ENCODE data around the gene ERFL. TPM values are rescaled to one million over a fixed set of nuclear protein-coding genes. Genes with fewer than 3 reads are reported as not detected.
"Not testable (repeated sequence)": the region's sequence is repeated elsewhere in the genome, so short reads cannot be mapped to it uniquely, and the experiment has no call there.

The ERFL gene
- total RNA-seq, 2 experiments from 2014 or later = 7.7 to 8.9 TPM

GRCh38 chr19:41940731-41941409 lies 12.6 kb upstream of the ERFL start:
- Histone ChIP-seq H3K4me3 (ENCODE audit: low read length) (peak overlapping the region; percentile 59), H3K4me1 (ENCODE audit: insufficient read depth, low read length) (peaks cover 49% of the 10 kb centered on the region), H3K9me3 (ENCODE audit: control insufficient read depth in 1 of 2, insufficient read depth in 1 of 2, low read length in 2 of 2) (no peaks in the 10 kb centered on the region), H3K27ac (ENCODE audit: low read depth in 1 of 2, low read length in 2 of 2) (peak overlapping the region in 1 of 2 donors; percentile 41), H3K36me3 (ENCODE audit: insufficient read depth, low read length) (no peaks in the 10 kb centered on the region), H3K27me3 (ENCODE audit: control insufficient read depth in 1 of 2, insufficient read depth in 2 of 2, low read length in 2 of 2) (peaks cover 0 to 3% of the 10 kb centered on the region in 2 experiments)
- Mint-ChIP-seq H3K9me3 (no peaks in the 10 kb centered on the region), H3K4me3 (peak overlapping the region; percentile 90), H3K4me1 (ENCODE audit: low read depth) (peaks cover 52% of the 10 kb centered on the region), H3K27ac (peak overlapping the region; percentile 91), H3K27me3 (no peaks in the 10 kb centered on the region), H3K36me3 (ENCODE audit: low read depth) (no peaks in the 10 kb centered on the region)
- CTCF ChIA-PET = interaction anchor here (0.9 kb wide), 1 partner anchor 81 kb away, joined by 3 read pairs; no protein-coding TSS in a partner anchor
- POLR2A ChIA-PET = interaction anchor here (1.0 to 1.8 kb wide), 8 partner anchors 13 to 80 kb away, joined by 3 to 4 read pairs (median 4); partner anchors contain the start of genes ERFL, RABAC1 and RPS19
- intact Hi-C loops (cut with DNase I, micrococcal nuclease) = no loop called here
- TF ChIP-seq CTCF (IDR thresholded peaks at IDR 0.05) = no peak
- DNase-seq = no peak
- ATAC-seq (ENCODE audit: poor library complexity) = no peak

GRCh38 chr19:41939861-41940730 lies 11.8 kb upstream of the ERFL start:
- Mint-ChIP-seq H3K27ac (peak overlapping the region; percentile 91), H3K27me3 (no peaks in the 10 kb centered on the region), H3K9me3 (no peaks in the 10 kb centered on the region), H3K4me1 (ENCODE audit: low read depth) (peaks cover 50% of the 10 kb centered on the region), H3K4me3 (peak overlapping the region; percentile 90), H3K36me3 (ENCODE audit: low read depth) (no peaks in the 10 kb centered on the region)
- CTCF ChIA-PET = no interaction called here
- H3K36me3 ChIP-seq (ENCODE audit: insufficient read depth, low read length) = no peaks in the 10 kb centered on the region
- intact Hi-C loops (cut with DNase I, micrococcal nuclease) = no loop called here
- POLR2A ChIA-PET = interaction anchor here (0.7 to 1.8 kb wide), 8 partner anchors 12 to 80 kb away, joined by 3 to 4 read pairs (median 4); partner anchors contain the start of genes ERFL, RABAC1 and RPS19
- no peaks in the 10 kb centered on the region for H3K9me3 ChIP-seq (ENCODE audit: control insufficient read depth in 1 of 2, insufficient read depth in 1 of 2, low read length in 2 of 2)
- ATAC-seq (ENCODE audit: poor library complexity) (peak; percentile 33), DNase-seq (peak in 11 of 14 experiments; percentile 26 to 73 (median 52))
- peak overlapping the region in 1 of 2 donors; percentile 41 for H3K27ac ChIP-seq (ENCODE audit: low read depth in 1 of 2, low read length in 2 of 2)
- TF ChIP-seq CTCF (IDR thresholded peaks at IDR 0.05) = no peak
- H3K4me1 ChIP-seq (ENCODE audit: insufficient read depth, low read length) = peaks cover 48% of the 10 kb centered on the region
- H3K4me3 ChIP-seq (ENCODE audit: low read length) = peak overlapping the region; percentile 59
- H3K27me3 ChIP-seq (ENCODE audit: control insufficient read depth in 1 of 2, insufficient read depth in 2 of 2, low read length in 2 of 2) = peaks cover 0 to 3% of the 10 kb centered on the region in 2 experiments

- H3K4me3 Mint-ChIP-seq, CTCF ChIA-PET: not testable (repeated sequence)
Measured at GRCh38 chr19:41939209-41939608, 11.0 kb upstream of the ERFL start.

More at GRCh38 chr19:41939209-41939608, 11.0 kb upstream of the ERFL start:
- H3K27me3 ChIP-seq (ENCODE audit: control insufficient read depth in 1 of 2, insufficient read depth in 2 of 2, low read length in 2 of 2); ATAC-seq (ENCODE audit: poor library complexity); H3K9me3 ChIP-seq (ENCODE audit: control insufficient read depth in 1 of 2, insufficient read depth in 1 of 2, low read length in 2 of 2); H3K27me3 Mint-ChIP-seq; H3K27ac Mint-ChIP-seq; H3K36me3 Mint-ChIP-seq (ENCODE audit: low read depth); H3K36me3 ChIP-seq (ENCODE audit: insufficient read depth, low read length); DNase-seq; H3K4me3 ChIP-seq (ENCODE audit: low read length); H3K27ac ChIP-seq (ENCODE audit: low read depth in 1 of 2, low read length in 2 of 2); H3K9me3 Mint-ChIP-seq; intact Hi-C loops (cut with DNase I, micrococcal nuclease): not testable (repeated sequence)
- POLR2A ChIA-PET = interaction anchor here (1.1 kb wide), 1 partner anchor 53 kb away, joined by 3 read pairs; no protein-coding TSS in a partner anchor
- H3K4me1 ChIP-seq (ENCODE audit: insufficient read depth, low read length) = peaks cover 48% of the 10 kb centered on the region
- H3K4me1 Mint-ChIP-seq (ENCODE audit: low read depth) = peaks cover 50% of the 10 kb centered on the region

Data from CD4-positive, alpha-beta T cell (primary cell).